HL-60 (cell line): Measurements from ENCODE around the gene ABCF1.
A peak's percentile ranks its signal among the peaks of the same experiment; 100 is the strongest.

Source experiments
- DNase-seq, 2 experiments: peaks; one replicate each; pipeline ENCODE4 v3.0.0-alpha.2; 2010 to 2020; ENCODE audit warnings: low read depth in 1 of 2, low spot score in 1 of 2
- H3K27ac ChIP-seq: fragments of 250-450 bp; sonication (Bioruptor Pico); replicated peaks from 2 replicates; pipeline ENCODE4 v1.5.1; 2020; ENCODE audit warnings: mild to moderate bottlenecking, moderate library complexity
- H3K27me3 ChIP-seq: fragments of 250-450 bp; sonication (Bioruptor Pico); 2 replicates; pipeline ENCODE4 v1.5.1; 2021; ENCODE audit warnings: mild to moderate bottlenecking, moderate library complexity; ENCODE audit not compliant: insufficient read depth, poor library complexity, severe bottlenecking
- H3K4me3 ChIP-seq: replicated peaks from 2 replicates; pipeline ENCODE4 v1.5.1; 2011; ENCODE audit warnings: mild to moderate bottlenecking, control low read depth, low read length; ENCODE audit not compliant: insufficient read depth
- CTCF ChIP-seq: IDR thresholded peaks from one replicate; pipeline ENCODE4 v1.5.1; 2011; ENCODE audit warnings: low read length, control low read depth, inconsistent platforms; ENCODE audit not compliant: insufficient read depth
- GABPA ChIP-seq: IDR thresholded peaks from 2 replicates; pipeline ENCODE4 v1.6.1; 2012; ENCODE audit warnings: low read depth
- POLR2AphosphoS5 ChIP-seq: IDR thresholded peaks from 2 replicates; pipeline ENCODE4 v1.6.1; 2012; ENCODE audit warnings: low read depth
- SPI1 ChIP-seq: IDR thresholded peaks from 2 replicates; pipeline ENCODE4 v1.6.1; 2012; ENCODE audit warnings: low read depth, mild to moderate bottlenecking, borderline replicate concordance
- TF ChIP-seq, protein P1 (sequence below): IDR thresholded peaks from 2 replicates; pipeline ENCODE4 v1.6.1; 2012; ENCODE audit warnings: low read depth; ENCODE audit not compliant: insufficient replicate concordance

Gene ABCF1

GRCh38 chr6:30554962-30555815 is 16.1 kb upstream of the ABCF1 start:
- peak overlapping the region; percentile 90 for H3K4me3 ChIP-seq
- H3K27me3 ChIP-seq: no peaks in the 10 kb centered on the region
- no peak for DNase-seq
- TF ChIP-seq SPI1 (no peak), POLR2AphosphoS5 (no peak), GABPA (no peak), CTCF (no peak)
- TF ChIP-seq, protein P1, sequence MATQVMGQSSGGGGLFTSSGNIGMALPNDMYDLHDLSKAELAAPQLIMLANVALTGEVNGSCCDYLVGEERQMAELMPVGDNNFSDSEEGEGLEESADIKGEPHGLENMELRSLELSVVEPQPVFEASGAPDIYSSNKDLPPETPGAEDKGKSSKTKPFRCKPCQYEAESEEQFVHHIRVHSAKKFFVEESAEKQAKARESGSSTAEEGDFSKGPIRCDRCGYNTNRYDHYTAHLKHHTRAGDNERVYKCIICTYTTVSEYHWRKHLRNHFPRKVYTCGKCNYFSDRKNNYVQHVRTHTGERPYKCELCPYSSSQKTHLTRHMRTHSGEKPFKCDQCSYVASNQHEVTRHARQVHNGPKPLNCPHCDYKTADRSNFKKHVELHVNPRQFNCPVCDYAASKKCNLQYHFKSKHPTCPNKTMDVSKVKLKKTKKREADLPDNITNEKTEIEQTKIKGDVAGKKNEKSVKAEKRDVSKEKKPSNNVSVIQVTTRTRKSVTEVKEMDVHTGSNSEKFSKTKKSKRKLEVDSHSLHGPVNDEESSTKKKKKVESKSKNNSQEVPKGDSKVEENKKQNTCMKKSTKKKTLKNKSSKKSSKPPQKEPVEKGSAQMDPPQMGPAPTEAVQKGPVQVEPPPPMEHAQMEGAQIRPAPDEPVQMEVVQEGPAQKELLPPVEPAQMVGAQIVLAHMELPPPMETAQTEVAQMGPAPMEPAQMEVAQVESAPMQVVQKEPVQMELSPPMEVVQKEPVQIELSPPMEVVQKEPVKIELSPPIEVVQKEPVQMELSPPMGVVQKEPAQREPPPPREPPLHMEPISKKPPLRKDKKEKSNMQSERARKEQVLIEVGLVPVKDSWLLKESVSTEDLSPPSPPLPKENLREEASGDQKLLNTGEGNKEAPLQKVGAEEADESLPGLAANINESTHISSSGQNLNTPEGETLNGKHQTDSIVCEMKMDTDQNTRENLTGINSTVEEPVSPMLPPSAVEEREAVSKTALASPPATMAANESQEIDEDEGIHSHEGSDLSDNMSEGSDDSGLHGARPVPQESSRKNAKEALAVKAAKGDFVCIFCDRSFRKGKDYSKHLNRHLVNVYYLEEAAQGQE: no peak
- H3K27ac ChIP-seq: no peak overlapping the region; the same call in 1 of the 2 replicates

- Histone ChIP-seq H3K27ac (peak overlapping the region; percentile 95), H3K4me3 (peak overlapping the region; percentile 90), H3K27me3 (no peaks in the 10 kb centered on the region)
- no peak for DNase-seq
- TF ChIP-seq POLR2AphosphoS5 (no peak), SPI1 (no peak), GABPA (no peak), CTCF (no peak)
- TF ChIP-seq, protein P1: no peak
Measured at GRCh38 chr6:30555816-30556065, 15.5 kb upstream of the ABCF1 start.

GRCh38 chr6:30556066-30556905 is 15.0 kb upstream of the ABCF1 start, which contains the start of gene GNL1:
GNL1 (minus strand) TSS chr6:30556489; CDS start chr6:30556203, 286 bp downstream.
- Histone ChIP-seq H3K27ac (peak within 1 kb of the TSS; percentile 95), H3K4me3 (peak within 1 kb of the TSS; percentile 90), H3K27me3 (no peaks in the 10 kb centered on the region)
- TF ChIP-seq GABPA: no peak
- 0 out of 2 replicates have a peak, but pooled peaks have one; percentile 0 for TF ChIP-seq SPI1
- TF ChIP-seq POLR2AphosphoS5: peak; percentile 40
- TF ChIP-seq CTCF: no peak
- TF ChIP-seq, protein P1: no peak
- DNase-seq: peak; percentile 93 to 94
